GM12891 (cell line): ENCODE results near the gene ZDHHC14.

ENCODE experiments used
- POLR2A ChIP-seq: IDR thresholded peaks from 2 replicates; pipeline ENCODE4 v1.6.1; 2011; ENCODE audit warnings: low read depth, low read length, control low read depth
- POLR2AphosphoS5 ChIP-seq: IDR thresholded peaks from 2 replicates; pipeline ENCODE4 v1.6.1; 2011; ENCODE audit warnings: low read depth, low read length, control low read depth
- TAF1 ChIP-seq: IDR thresholded peaks from 2 replicates; pipeline ENCODE4 v1.6.1; 2011; ENCODE audit warnings: low read depth, low read length, control low read depth

DNA sequence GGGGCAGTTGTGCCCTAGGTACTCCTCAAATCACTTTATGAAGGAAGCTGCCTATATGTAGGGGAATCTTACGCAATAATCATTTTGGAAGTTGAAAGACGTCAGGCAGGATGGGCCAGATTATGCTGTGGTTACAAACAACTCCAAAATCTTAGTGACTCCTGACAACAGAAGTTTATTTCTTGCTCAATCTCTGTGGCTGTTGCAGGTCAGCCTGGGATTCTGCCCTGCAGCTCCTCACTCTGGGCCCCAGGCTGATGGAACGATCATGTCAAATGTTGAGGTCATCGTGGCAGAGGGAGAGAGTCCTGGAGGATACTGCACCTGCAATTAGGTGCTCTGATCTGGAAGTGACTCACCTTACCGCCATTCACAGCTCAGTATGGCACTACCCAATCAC is 88.4 kb downstream of the ZDHHC14 start:
- TF ChIP-seq TAF1 (no peak), POLR2A (no peak), POLR2AphosphoS5 (no peak)
